Prostate gland (tissue), 2 donors: ENCODE results near the gene GZF1.
A peak's percentile ranks its signal among the peaks of the same experiment; 100 is the strongest.

Experiments
- POLR2A ChIP-seq: fragments of 450-650 bp; IDR thresholded peaks from one replicate; pipeline ENCODE4 v1.6.1; 2016; ENCODE audit warnings: antibody characterized with exemption, mild to moderate bottlenecking
- POLR2AphosphoS5 ChIP-seq: sonication (generic); formaldehyde crosslinking; IDR thresholded peaks from one replicate; pipeline ENCODE4 v1.6.1; 2017; ENCODE audit warnings: antibody characterized with exemption
- TF ChIP-seq, protein P1 (sequence below), 4 experiments: fragments of 200-600 bp in 2 of 4; fragments of 450-650 bp in 2 of 4; sonication (generic) in 2 of 4; IDR thresholded peaks; 1 replicate in 3 of 4; 2 replicates in 1 of 4; pipeline ENCODE4 v1.5.1; 2016 to 2019; ENCODE audit warnings: antibody characterized with exemption in 4 of 4, mild to moderate bottlenecking in 2 of 4, moderate library complexity in 2 of 4

DNA sequence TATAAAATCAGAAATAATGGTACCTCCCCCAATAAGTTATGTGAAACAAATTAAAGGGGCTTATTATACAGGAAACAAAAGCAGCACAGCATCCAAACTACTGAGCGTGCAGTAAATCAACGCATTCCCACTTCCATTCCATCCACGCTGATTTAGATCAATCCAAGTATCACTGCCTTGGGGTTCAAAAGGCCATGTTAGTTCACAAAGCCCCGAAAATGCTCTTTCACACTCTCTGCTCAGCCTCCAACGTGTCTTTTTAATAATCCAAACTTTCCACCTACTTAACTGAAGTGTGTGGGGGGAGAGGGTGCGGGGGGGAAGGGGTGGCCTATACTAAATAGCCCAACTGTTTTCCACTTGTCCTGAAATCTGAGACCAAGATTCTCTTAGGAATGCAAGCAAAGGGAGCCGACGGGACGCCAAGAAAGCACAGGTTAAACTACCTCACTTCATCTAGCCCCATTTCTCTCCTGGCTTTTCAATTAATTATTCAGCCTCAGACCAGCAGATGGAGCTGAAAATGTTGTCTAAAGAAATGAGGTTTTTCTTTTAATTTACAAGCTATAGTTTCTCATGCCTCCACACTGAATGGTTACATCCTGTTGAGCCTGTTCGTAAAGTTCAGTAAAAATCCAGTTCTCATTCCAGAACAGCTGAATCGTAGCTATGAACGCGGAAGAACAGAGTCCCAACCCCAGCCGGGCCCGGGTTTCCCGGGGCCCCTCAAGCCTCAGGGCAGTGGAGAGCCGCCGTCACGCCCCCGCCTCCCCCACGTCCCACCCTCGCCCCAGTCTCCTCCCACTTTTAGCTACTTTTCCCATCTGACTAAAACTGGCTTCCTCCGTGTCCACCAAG, 12.4 kb upstream of the GZF1 start:
- TF ChIP-seq POLR2A: no peak
- TF ChIP-seq, protein P1, sequence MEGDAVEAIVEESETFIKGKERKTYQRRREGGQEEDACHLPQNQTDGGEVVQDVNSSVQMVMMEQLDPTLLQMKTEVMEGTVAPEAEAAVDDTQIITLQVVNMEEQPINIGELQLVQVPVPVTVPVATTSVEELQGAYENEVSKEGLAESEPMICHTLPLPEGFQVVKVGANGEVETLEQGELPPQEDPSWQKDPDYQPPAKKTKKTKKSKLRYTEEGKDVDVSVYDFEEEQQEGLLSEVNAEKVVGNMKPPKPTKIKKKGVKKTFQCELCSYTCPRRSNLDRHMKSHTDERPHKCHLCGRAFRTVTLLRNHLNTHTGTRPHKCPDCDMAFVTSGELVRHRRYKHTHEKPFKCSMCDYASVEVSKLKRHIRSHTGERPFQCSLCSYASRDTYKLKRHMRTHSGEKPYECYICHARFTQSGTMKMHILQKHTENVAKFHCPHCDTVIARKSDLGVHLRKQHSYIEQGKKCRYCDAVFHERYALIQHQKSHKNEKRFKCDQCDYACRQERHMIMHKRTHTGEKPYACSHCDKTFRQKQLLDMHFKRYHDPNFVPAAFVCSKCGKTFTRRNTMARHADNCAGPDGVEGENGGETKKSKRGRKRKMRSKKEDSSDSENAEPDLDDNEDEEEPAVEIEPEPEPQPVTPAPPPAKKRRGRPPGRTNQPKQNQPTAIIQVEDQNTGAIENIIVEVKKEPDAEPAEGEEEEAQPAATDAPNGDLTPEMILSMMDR (IDR thresholded peaks at IDR 0.05): peak; percentile 26 to 71 (median 54)
- TF ChIP-seq POLR2AphosphoS5: peak; percentile 55
